PFSK-1 (cell line): ENCODE data around the gene COX6A2.

Experiments
- FOXP2 ChIP-seq: optimal IDR thresholded peaks from 2 replicates; pipeline ENCODE3; 2011; ENCODE audit warnings: borderline replicate concordance, control low read depth, inconsistent platforms; ENCODE audit not compliant: insufficient read depth; ENCODE audit errors: extremely low read length, extremely low read depth
- POLR2AphosphoS5 ChIP-seq: IDR thresholded peaks from 2 replicates; pipeline ENCODE4 v1.6.1; 2012; ENCODE audit warnings: low read depth, mild to moderate bottlenecking, control low read depth, low read length, moderate library complexity
- REST ChIP-seq, 2 experiments: IDR thresholded peaks; 2 replicates each; pipeline versions ENCODE4 v1.6.1 to v1.8.0; 2011 to 2012; ENCODE audit warnings: low read depth in 2 of 2, low read length in 2 of 2, control low read depth in 1 of 2, inconsistent platforms in 1 of 2, mild to moderate bottlenecking in 1 of 2, moderate library complexity in 1 of 2; ENCODE audit not compliant: insufficient read depth in 1 of 2
- SIN3A ChIP-seq: IDR thresholded peaks from 2 replicates; pipeline ENCODE4 v1.6.1; 2012; ENCODE audit warnings: mild to moderate bottlenecking, low read length, moderate library complexity, borderline replicate concordance; ENCODE audit not compliant: insufficient read depth
- TAF1 ChIP-seq: IDR thresholded peaks from 2 replicates; pipeline ENCODE4 v1.6.1; 2012; ENCODE audit warnings: low read length, control low read depth, borderline replicate concordance; ENCODE audit not compliant: insufficient read depth

COX6A2 gene

DNA sequence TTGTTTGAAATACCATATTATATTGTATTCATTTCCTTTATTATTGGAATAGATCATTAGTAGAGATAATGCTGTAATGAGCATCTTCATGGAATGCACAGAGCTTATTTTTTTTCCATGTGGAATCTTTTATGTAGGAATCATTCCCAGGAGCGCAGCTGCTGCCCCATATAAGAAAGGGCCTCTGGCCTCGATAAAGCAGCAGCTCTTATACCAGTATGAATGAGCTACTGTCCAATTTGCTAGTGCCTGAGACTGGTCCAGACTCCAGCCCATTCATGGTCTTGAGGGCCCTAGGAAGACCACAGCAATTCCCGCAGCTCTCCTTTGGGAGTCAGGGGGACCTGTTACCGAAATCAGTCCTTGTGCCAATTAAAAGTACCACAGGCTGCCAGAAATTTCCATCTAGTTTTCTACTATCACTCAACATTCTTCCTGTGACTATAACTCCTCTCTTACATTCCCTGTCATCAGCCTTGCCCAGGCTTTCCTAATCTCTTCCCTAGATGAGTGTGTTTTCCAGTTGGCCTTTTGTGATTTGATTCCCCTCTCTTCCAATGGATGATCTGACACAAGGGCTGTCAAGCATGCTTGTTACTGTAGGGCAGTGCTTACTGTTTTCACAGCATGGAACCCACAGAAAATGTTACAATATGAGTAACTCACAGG lies 12.5 kb upstream of the COX6A2 start:
- TF ChIP-seq SIN3A (no peak), TAF1 (no peak), FOXP2 (no peak), REST (IDR thresholded peaks at IDR 0.05; ENCODE audit: insufficient read depth in 1 of 2, low read depth in 2 of 2, low read length in 2 of 2) (no peak), POLR2AphosphoS5 (no peak)

GRCh38 chr16:31439519-31439918 lies 11.4 kb upstream of the COX6A2 start:
- TF ChIP-seq FOXP2 (no peak), REST (IDR thresholded peaks at IDR 0.05; ENCODE audit: insufficient read depth in 1 of 2, low read depth in 2 of 2, low read length in 2 of 2) (no peak), POLR2AphosphoS5 (no peak), TAF1 (no peak), SIN3A (no peak)

GRCh38 chr16:31438414-31438813 lies 10.3 kb upstream of the COX6A2 start:
- TF ChIP-seq FOXP2 (no peak), SIN3A (no peak), REST (IDR thresholded peaks at IDR 0.05; ENCODE audit: insufficient read depth in 1 of 2, low read depth in 2 of 2, low read length in 2 of 2) (no peak), TAF1 (no peak), POLR2AphosphoS5 (no peak)

DNA sequence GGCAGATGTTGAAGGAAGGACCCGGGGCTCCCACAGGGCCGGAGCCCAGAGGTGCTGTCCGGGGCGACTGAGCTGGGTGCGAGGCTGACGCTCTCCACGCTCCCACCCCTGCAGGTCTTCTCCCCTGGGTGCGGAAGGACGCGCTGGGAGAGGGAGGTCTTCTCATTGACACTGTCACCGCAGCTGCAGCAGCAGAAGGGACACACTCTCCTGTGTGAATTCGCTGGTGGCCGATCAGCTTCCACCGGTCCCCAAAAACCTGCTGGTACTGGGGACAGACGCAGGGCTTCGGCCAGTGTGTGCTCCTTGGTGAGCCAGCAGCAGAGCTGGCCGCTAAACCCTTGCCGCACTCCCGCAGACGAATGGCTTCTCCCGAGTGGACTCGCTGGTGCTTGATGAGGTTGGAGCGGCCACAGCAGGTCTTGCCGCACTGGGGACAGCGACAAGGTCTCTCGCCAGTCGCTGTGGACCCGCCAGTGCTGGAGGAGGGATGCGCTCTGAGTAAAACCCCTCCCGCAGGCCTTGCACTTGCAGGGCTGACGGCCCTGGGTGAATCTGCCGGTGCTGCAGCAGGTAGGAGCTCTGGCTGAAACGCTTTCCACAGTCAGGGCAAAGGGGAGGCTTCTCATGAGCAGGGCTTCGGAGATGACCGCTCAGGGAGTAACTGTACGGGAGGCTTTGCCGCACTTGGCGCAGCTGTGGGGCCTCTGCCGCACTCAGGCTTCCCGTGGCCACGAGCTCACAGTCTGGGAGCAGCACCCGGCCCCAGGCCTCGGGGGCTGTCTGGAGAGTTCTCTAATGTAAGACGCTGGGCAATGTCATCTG lies 8.3 kb upstream of the COX6A2 start:
- TF ChIP-seq REST (IDR thresholded peaks at IDR 0.05; ENCODE audit: insufficient read depth in 1 of 2, low read depth in 2 of 2, low read length in 2 of 2) = no peak
- TF ChIP-seq SIN3A = no peak
- no peak for TF ChIP-seq POLR2AphosphoS5
- TF ChIP-seq FOXP2 = no peak
- no peak for TF ChIP-seq TAF1
